Mesenteric fat pad (tissue), 1 donor: ENCODE results near the gene VPS13C. TPM values are rescaled to one million over a fixed set of nuclear protein-coding genes. Genes with fewer than 3 reads are reported as not detected.

Experiments
- DNase-seq: peaks from one replicate; pipeline ENCODE4 v3.0.0-alpha.2; 2020; ENCODE audit warnings: low spot score
- long read RNA-seq: library from polyadenylated mRNA; unstranded; transcript quantifications from one replicate; pipeline ENCODE4 v2.0.0, GENCODE V29; 2020
- total RNA-seq: library from RNA; stranded (reverse); fragmentation: NEBNext Ultra II Directional; extraction: Animal tissue kit (Norgen Biotek cat#: 25700); gene quantifications from one replicate; pipeline ENCODE4 v1.2.1, GENCODE V29; 2021
- donor health status: DM: yes; HTN: yes; CAD: no.

The VPS13C gene
- 66.7 TPM for total RNA-seq
- long read RNA-seq, partial matches to known transcripts: 16 of 19 reads
- long read RNA-seq, other reads (novel, unspliced or antisense): 3 of 19 reads

- DNase-seq: peak; percentile 96
These were observed at the start of gene VPS13C for GRCh38 chr15:62060113-62060895. VPS13C (minus strand) TSS chr15:62060447; CDS start chr15:62060374, 73 bp downstream.

- no peak for DNase-seq
These were observed 49.2 kb upstream of the VPS13C start for GRCh38 chr15:62109437-62109836.

GRCh38 chr15:62108411-62108810 lies 48.2 kb upstream of the VPS13C start:
- no peak for DNase-seq

- DNase-seq: no peak
These were observed 47.4 kb upstream of the VPS13C start for GRCh38 chr15:62107571-62108121.

GRCh38 chr15:62106096-62106495 lies 45.8 kb upstream of the VPS13C start:
- no peak for DNase-seq

GRCh38 chr15:62105266-62105665 lies 45.0 kb upstream of the VPS13C start:
- no peak for DNase-seq

GRCh38 chr15:62104846-62105245 lies 44.6 kb upstream of the VPS13C start:
- no peak for DNase-seq

- no peak for DNase-seq
These were observed 44.2 kb upstream of the VPS13C start for GRCh38 chr15:62104401-62104800.

GRCh38 chr15:62103431-62103830 lies 43.2 kb upstream of the VPS13C start:
- no peak for DNase-seq

GRCh38 chr15:62099094-62099601 lies 38.9 kb upstream of the VPS13C start:
- no peak for DNase-seq

GRCh38 chr15:62094388-62094787 lies 34.1 kb upstream of the VPS13C start:
- no peak for DNase-seq

GRCh38 chr15:62093809-62094208 lies 33.6 kb upstream of the VPS13C start:
- no peak for DNase-seq

- DNase-seq: no peak
These were observed 30.7 kb upstream of the VPS13C start for GRCh38 chr15:62090988-62091387.

- no peak for DNase-seq
These were observed 29.4 kb upstream of the VPS13C start for GRCh38 chr15:62089616-62090015.

- DNase-seq: no peak
These were observed 28.1 kb upstream of the VPS13C start for GRCh38 chr15:62088353-62088693.

GRCh38 chr15:62087671-62088352 lies 27.6 kb upstream of the VPS13C start:
- no peak for DNase-seq

- no peak for DNase-seq
These were observed 25.5 kb upstream of the VPS13C start for GRCh38 chr15:62085740-62086139.

- DNase-seq: no peak
These were observed 23.2 kb upstream of the VPS13C start for GRCh38 chr15:62083194-62084154.

- DNase-seq: no peak
These were observed 19.3 kb upstream of the VPS13C start for GRCh38 chr15:62079594-62079993.

- DNase-seq: no peak
These were observed 15.5 kb upstream of the VPS13C start for GRCh38 chr15:62075595-62076277.
